Measurements from ENCODE around the gene PLA2R1.

GRCh38 chr2:159998961-159999360, 63.5 kb downstream of the PLA2R1 start:
- no peak for TF ChIP-seq CTCF (IDR thresholded peaks at IDR 0.05)
- no peak for TF ChIP-seq NR3C1 (CRISPR knock-in tag; conservative IDR thresholded peaks at IDR 0.05; ENCODE audit: low read depth)
- TF ChIP-seq E2F1 (CRISPR knock-in tag; IDR thresholded peaks at IDR 0.05), result no peak
- no peak for TF ChIP-seq USF1 (CRISPR knock-in tag; IDR thresholded peaks at IDR 0.05)
- no peak for TF ChIP-seq IRF2 (CRISPR knock-in tag; IDR thresholded peaks at IDR 0.05; ENCODE audit: borderline replicate concordance, low read depth)
- no peak for TF ChIP-seq SOX15 (CRISPR knock-in tag; IDR thresholded peaks at IDR 0.05)
- no peak for TF ChIP-seq ZNF396 (CRISPR knock-in tag; IDR thresholded peaks at IDR 0.05; ENCODE audit: borderline replicate concordance)
- no peak for TF ChIP-seq IRF1 (CRISPR knock-in tag; IDR thresholded peaks at IDR 0.05)
- TF ChIP-seq TEAD4 (CRISPR knock-in tag; IDR thresholded peaks at IDR 0.05), result no peak
- TF ChIP-seq MLX (CRISPR knock-in tag; IDR thresholded peaks at IDR 0.05), result no peak
- TF ChIP-seq JAZF1 (CRISPR knock-in tag; IDR thresholded peaks at IDR 0.05), result no peak
- no peak for TF ChIP-seq CREB1 (CRISPR knock-in tag; IDR thresholded peaks at IDR 0.05)
- TF ChIP-seq MAX (CRISPR knock-in tag; IDR thresholded peaks at IDR 0.05), result no peak

Data from WTC11 (cell line).